Neural progenitor cell (in vitro differentiated cells): ENCODE data around the gene MME. TPM values are rescaled to one million over a fixed set of nuclear protein-coding genes. Genes with fewer than 3 reads are reported as not detected.

Source experiments
- DNase-seq: peaks from one replicate; pipeline ENCODE4 v3.0.0-alpha.2; 2016; ENCODE audit warnings: low spot score
- H2AFZ ChIP-seq: fragments of 200-600 bp; sonication (generic); replicated peaks from 2 replicates; pipeline ENCODE4 v1.6.1; 2016; ENCODE audit warnings: antibody characterized with exemption
- H3F3A ChIP-seq: fragments of 200-600 bp; sonication (generic); 2 replicates; pipeline ENCODE4 v1.6.1; 2016; ENCODE audit warnings: antibody characterized with exemption, low read depth
- H3K27ac ChIP-seq: fragments of 200-600 bp; sonication (generic); 2 replicates; pipeline ENCODE4 v1.5.1; 2016; ENCODE audit warnings: mild to moderate bottlenecking
- H3K27me3 ChIP-seq: fragments of 200-600 bp; sonication (generic); 2 replicates; pipeline ENCODE4 v1.6.1; 2016; ENCODE audit warnings: mild to moderate bottlenecking, moderate library complexity
- H3K36me3 ChIP-seq: fragments of 200-600 bp; sonication (generic); 2 replicates; pipeline ENCODE4 v1.5.1; 2016
- H3K4me1 ChIP-seq: fragments of 200-600 bp; sonication (generic); 2 replicates; pipeline ENCODE4 v1.6.1; 2016; ENCODE audit warnings: mixed run types
- H3K4me2 ChIP-seq: fragments of 200-600 bp; sonication (generic); 2 replicates; pipeline ENCODE4 v1.6.1; 2016
- H3K4me3 ChIP-seq: fragments of 200-600 bp; sonication (generic); 2 replicates; pipeline ENCODE4 v1.5.1; 2016
- H3K79me2 ChIP-seq: fragments of 200-600 bp; sonication (generic); 2 replicates; pipeline ENCODE4 v1.6.1; 2016; ENCODE audit warnings: low read depth
- H3K9ac ChIP-seq: fragments of 200-600 bp; sonication (generic); 2 replicates; pipeline ENCODE4 v1.6.1; 2016
- H3K9me3 ChIP-seq: fragments of 200-600 bp; sonication (generic); 2 replicates; pipeline ENCODE4 v1.5.1; 2016; ENCODE audit warnings: low read depth
- H4K20me1 ChIP-seq: fragments of 200-600 bp; sonication (generic); 2 replicates; pipeline ENCODE4 v1.6.1; 2016; ENCODE audit warnings: low read depth
- H3K27ac Mint-ChIP-seq: 3 replicates; pipeline ENCODE4 v1.8.0; 2021; ENCODE audit warnings: mixed read lengths
- H3K27me3 Mint-ChIP-seq: 2 replicates; pipeline ENCODE4 v1.8.0; 2022; ENCODE audit warnings: low read depth, mild to moderate bottlenecking, inconsistent platforms, moderate library complexity, mixed read lengths; ENCODE audit not compliant: insufficient read depth
- H3K36me3 Mint-ChIP-seq: 3 replicates; pipeline ENCODE4 v1.8.0; 2021; ENCODE audit warnings: mixed read lengths
- H3K4me1 Mint-ChIP-seq: 3 replicates; pipeline ENCODE4 v1.8.0; 2021; ENCODE audit warnings: mixed read lengths
- H3K4me3 Mint-ChIP-seq: 3 replicates; pipeline ENCODE4 v1.8.0; 2021; ENCODE audit warnings: mild to moderate bottlenecking, moderate library complexity, mixed read lengths
- H3K9me3 Mint-ChIP-seq: 3 replicates; pipeline ENCODE4 v1.8.0; 2020; ENCODE audit warnings: mixed read lengths
- CTCF ChIP-seq: fragments of 200-600 bp; sonication (generic); IDR thresholded peaks from 2 replicates; pipeline ENCODE4 v1.5.1; 2017; ENCODE audit warnings: antibody characterized with exemption, mild to moderate bottlenecking
- EZH2 ChIP-seq: fragments of 200-600 bp; sonication (generic); IDR thresholded peaks from 2 replicates; pipeline ENCODE4 v1.6.1; 2017; ENCODE audit warnings: antibody characterized with exemption, mild to moderate bottlenecking, moderate library complexity
- EZH2phosphoT487 ChIP-seq: fragments of 200-600 bp; sonication (generic); IDR thresholded peaks from 2 replicates; pipeline ENCODE4 v1.6.1; 2017; ENCODE audit warnings: antibody characterized with exemption
- total RNA-seq: library from RNA; depleted of rRNA; stranded (reverse); fragments of >200 nt; gene quantifications from 2 replicates; pipeline ENCODE4 v1.2.3, GENCODE V29; 2015; ENCODE audit warnings: low replicate concordance

Gene MME
- total RNA-seq, 1 donor from 2014 or later = 5.0 TPM

DNA sequence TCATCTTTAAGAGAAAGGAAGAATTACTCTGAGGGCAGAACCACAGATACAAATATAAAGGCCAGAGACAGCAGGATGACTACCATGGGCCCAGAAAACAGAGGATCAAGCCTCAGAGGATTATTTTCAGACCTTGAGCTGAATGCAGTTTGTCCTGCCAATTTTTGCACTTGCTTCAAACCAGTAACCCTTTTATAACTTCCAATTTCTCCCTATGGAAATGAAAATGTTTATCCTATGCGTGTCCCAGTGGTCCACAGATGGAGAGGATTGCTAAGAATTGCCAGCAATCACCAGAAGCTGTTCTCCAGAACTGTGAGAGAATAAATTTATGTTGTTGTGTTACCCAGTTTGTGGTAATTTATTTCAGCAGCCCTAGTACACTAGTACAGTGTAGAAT is 26.4 kb upstream of the MME start:
- peaks cover 3% of the 10 kb centered on the region for H3K36me3 Mint-ChIP-seq
- Histone ChIP-seq H4K20me1 (no peaks in the 10 kb centered on the region), H2AFZ (no peak overlapping the region), H3K9ac (no peak overlapping the region), H3K27me3 (no peaks in the 10 kb centered on the region), H3F3A (no peaks in the 10 kb centered on the region), H3K4me1 (no peaks in the 10 kb centered on the region), H3K27ac (no peak overlapping the region), H3K4me2 (no peak overlapping the region), H3K9me3 (no peaks in the 10 kb centered on the region), H3K79me2 (no peaks in the 10 kb centered on the region), H3K4me3 (no peak overlapping the region), H3K36me3 (no peaks in the 10 kb centered on the region)
- no peak for DNase-seq
- peaks cover 2% of the 10 kb centered on the region for H3K27me3 Mint-ChIP-seq
- no peak for TF ChIP-seq CTCF
- TF ChIP-seq EZH2phosphoT487 = no peak
- TF ChIP-seq EZH2 = no peak
- peaks cover 19% of the 10 kb centered on the region for H3K9me3 Mint-ChIP-seq
- H3K4me3 Mint-ChIP-seq = no peak overlapping the region
- no peak overlapping the region for H3K27ac Mint-ChIP-seq
- H3K4me1 Mint-ChIP-seq = no peaks in the 10 kb centered on the region

- H3K9me3 Mint-ChIP-seq = no peaks in the 10 kb centered on the region
- Histone ChIP-seq H3K9me3 (no peaks in the 10 kb centered on the region), H2AFZ (no peak overlapping the region), H4K20me1 (no peaks in the 10 kb centered on the region), H3K27ac (no peak overlapping the region), H3K9ac (no peak overlapping the region), H3K79me2 (no peaks in the 10 kb centered on the region), H3K4me3 (no peak overlapping the region), H3F3A (no peaks in the 10 kb centered on the region), H3K4me2 (no peak overlapping the region), H3K4me1 (no peaks in the 10 kb centered on the region), H3K36me3 (no peaks in the 10 kb centered on the region), H3K27me3 (no peaks in the 10 kb centered on the region)
- no peaks in the 10 kb centered on the region for H3K36me3 Mint-ChIP-seq
- no peak for DNase-seq
- H3K4me3 Mint-ChIP-seq = no peak overlapping the region
- TF ChIP-seq CTCF = no peak
- H3K4me1 Mint-ChIP-seq = peaks cover 6% of the 10 kb centered on the region
- H3K27ac Mint-ChIP-seq = no peak overlapping the region
- peaks cover 2% of the 10 kb centered on the region for H3K27me3 Mint-ChIP-seq
These were observed 15.2 kb upstream of the MME start for GRCh38 chr3:155064920-155065319.

- Histone ChIP-seq H3K9ac (no peak overlapping the region), H4K20me1 (no peaks in the 10 kb centered on the region), H3F3A (no peaks in the 10 kb centered on the region), H3K27ac (no peak overlapping the region), H3K4me3 (no peak overlapping the region), H3K9me3 (no peaks in the 10 kb centered on the region), H3K4me2 (no peak overlapping the region), H3K36me3 (no peaks in the 10 kb centered on the region), H3K27me3 (no peaks in the 10 kb centered on the region), H2AFZ (no peak overlapping the region), H3K4me1 (no peaks in the 10 kb centered on the region), H3K79me2 (no peaks in the 10 kb centered on the region)
- Mint-ChIP-seq H3K4me1 (no peaks in the 10 kb centered on the region), H3K4me3 (no peak overlapping the region), H3K9me3 (no peaks in the 10 kb centered on the region), H3K27ac (no peak overlapping the region), H3K27me3 (peaks cover 2% of the 10 kb centered on the region), H3K36me3 (no peaks in the 10 kb centered on the region)
- no peak for TF ChIP-seq EZH2
- TF ChIP-seq EZH2phosphoT487 = no peak
- TF ChIP-seq CTCF = no peak
- no peak for DNase-seq
These were observed 14.6 kb upstream of the MME start for GRCh38 chr3:155065537-155065936.

DNA sequence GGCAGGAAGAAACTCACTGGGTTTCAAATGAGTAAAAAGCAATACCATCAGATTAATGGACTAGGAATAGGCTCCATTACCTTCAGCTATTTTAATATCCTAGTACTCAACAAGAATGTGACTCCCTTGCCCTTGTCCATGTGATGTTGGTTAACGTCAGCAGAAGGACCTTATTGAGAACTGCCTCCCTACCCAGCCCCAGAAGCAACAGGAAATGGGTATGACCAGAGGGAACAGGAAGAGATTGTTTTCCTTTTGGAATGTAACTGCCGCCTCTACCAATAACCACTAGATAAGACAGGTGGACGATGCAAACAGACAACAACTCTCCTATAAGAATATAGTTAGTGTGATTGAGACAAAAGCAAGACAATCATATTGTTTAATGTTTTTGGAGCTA is 10.4 kb upstream of the MME start:
- no peaks in the 10 kb centered on the region for H3K9me3 ChIP-seq
- no peaks in the 10 kb centered on the region for H3F3A ChIP-seq
- no peak overlapping the region for H3K4me3 ChIP-seq
- H3K4me1 ChIP-seq = no peaks in the 10 kb centered on the region
- H3K9me3 Mint-ChIP-seq = no peaks in the 10 kb centered on the region
- no peak overlapping the region for H3K27ac Mint-ChIP-seq
- no peak overlapping the region for H3K4me3 Mint-ChIP-seq
- H3K4me1 Mint-ChIP-seq = no peaks in the 10 kb centered on the region
- no peak overlapping the region for H2AFZ ChIP-seq
- no peaks in the 10 kb centered on the region for H3K36me3 ChIP-seq
- H3K27me3 ChIP-seq = no peaks in the 10 kb centered on the region
- H3K4me2 ChIP-seq = no peak overlapping the region
- DNase-seq = no peak
- H3K36me3 Mint-ChIP-seq = no peaks in the 10 kb centered on the region
- no peak overlapping the region for H3K27ac ChIP-seq
- H3K27me3 Mint-ChIP-seq = peaks cover 4% of the 10 kb centered on the region
- H3K79me2 ChIP-seq = no peaks in the 10 kb centered on the region
- TF ChIP-seq EZH2phosphoT487 (no peak), EZH2 (no peak), CTCF (no peak)
- H3K9ac ChIP-seq = no peak overlapping the region
- H4K20me1 ChIP-seq = no peaks in the 10 kb centered on the region
